H9 (cell line): ENCODE data around the gene PRKAG3. TPM values are rescaled to one million over a fixed set of nuclear protein-coding genes. Genes with fewer than 3 reads are reported as not detected.
A peak's percentile ranks its signal among the peaks of the same experiment; 100 is the strongest.

Source experiments
- DNase-seq: peaks from one replicate; pipeline ENCODE4 v3.0.0-alpha.2; 2017
- H2AFZ ChIP-seq: one replicate; pipeline ENCODE4 v1.6.1; 2013; ENCODE audit warnings: mild to moderate bottlenecking, low read length, control low read depth, moderate library complexity
- H2AK5ac ChIP-seq: 2 replicates; pipeline ENCODE4 v1.6.1; 2013; ENCODE audit warnings: low read length, control low read depth, mixed read lengths; ENCODE audit not compliant: insufficient read length
- H2BK120ac ChIP-seq: one replicate; pipeline ENCODE4 v1.6.1; 2013; ENCODE audit warnings: low read depth, mild to moderate bottlenecking, low read length, control low read depth, inconsistent platforms; ENCODE audit not compliant: poor library complexity, severe bottlenecking
- H2BK12ac ChIP-seq: 2 replicates; pipeline ENCODE4 v1.6.1; 2013; ENCODE audit warnings: low read length, control low read depth, mixed read lengths, low read depth; ENCODE audit not compliant: insufficient read length
- H2BK15ac ChIP-seq: 2 replicates; pipeline ENCODE4 v1.6.1; 2013; ENCODE audit warnings: low read depth, low read length, control low read depth
- H2BK20ac ChIP-seq: one replicate; pipeline ENCODE4 v1.6.1; 2013; ENCODE audit warnings: low read depth, mild to moderate bottlenecking, low read length, control low read depth, inconsistent platforms; ENCODE audit not compliant: poor library complexity, severe bottlenecking
- H2BK5ac ChIP-seq: 2 replicates; pipeline ENCODE4 v1.6.1; 2013; ENCODE audit warnings: low read length, control low read depth, mixed read lengths; ENCODE audit not compliant: insufficient read length
- H3K14ac ChIP-seq: 2 replicates; pipeline ENCODE4 v1.6.1; 2013; ENCODE audit warnings: low read length, control low read depth; ENCODE audit not compliant: insufficient read depth
- H3K18ac ChIP-seq: 2 replicates; pipeline ENCODE4 v1.6.1; 2013; ENCODE audit warnings: low read depth, mild to moderate bottlenecking, mixed read lengths, low read length, control low read depth; ENCODE audit not compliant: insufficient read length
- H3K23ac ChIP-seq: 2 replicates; pipeline ENCODE4 v1.6.1; 2013; ENCODE audit warnings: low read length, control low read depth, mixed read lengths, low read depth; ENCODE audit not compliant: insufficient read length
- H3K23me2 ChIP-seq: 2 replicates; pipeline ENCODE4 v1.6.1; 2013; ENCODE audit warnings: low read depth, mild to moderate bottlenecking, mixed read lengths, low read length, control low read depth; ENCODE audit not compliant: insufficient read length, poor library complexity, severe bottlenecking
- H3K27ac ChIP-seq: 2 replicates; pipeline ENCODE4 v1.5.1; 2013; ENCODE audit warnings: low read length, control low read depth, mixed read lengths, low read depth; ENCODE audit not compliant: insufficient read length
- H3K27me3 ChIP-seq: 2 replicates; pipeline ENCODE4 v1.6.1; 2013; ENCODE audit warnings: low read length, control low read depth, inconsistent platforms; ENCODE audit not compliant: insufficient read depth
- H3K4ac ChIP-seq: 2 replicates; pipeline ENCODE4 v1.6.1; 2013; ENCODE audit warnings: low read depth, mild to moderate bottlenecking, control low read depth, inconsistent platforms, low read length, moderate library complexity
- H3K4me1 ChIP-seq: 2 replicates; pipeline ENCODE4 v1.6.1; 2013; ENCODE audit warnings: low read length, control low read depth, inconsistent platforms; ENCODE audit not compliant: insufficient read depth
- H3K4me2 ChIP-seq: 2 replicates; pipeline ENCODE4 v1.6.1; 2013; ENCODE audit warnings: low read length, control low read depth, mixed read lengths; ENCODE audit not compliant: insufficient read length, insufficient read depth
- H3K56ac ChIP-seq: 2 replicates; pipeline ENCODE4 v1.6.1; 2013; ENCODE audit warnings: low read depth, mild to moderate bottlenecking, mixed read lengths, low read length, control low read depth; ENCODE audit not compliant: insufficient read length
- H3K79me1 ChIP-seq: 2 replicates; pipeline ENCODE4 v1.6.1; 2013; ENCODE audit warnings: low read depth, mild to moderate bottlenecking, moderate library complexity, low read length, control low read depth, inconsistent platforms; ENCODE audit not compliant: insufficient read depth, poor library complexity, severe bottlenecking
- H3K79me2 ChIP-seq: 2 replicates; pipeline ENCODE4 v1.6.1; 2013; ENCODE audit warnings: low read length, control low read depth, inconsistent platforms; ENCODE audit not compliant: insufficient read depth
- H3K9ac ChIP-seq: 2 replicates; pipeline ENCODE4 v1.6.1; 2013; ENCODE audit warnings: low read length, control low read depth, mixed read lengths; ENCODE audit not compliant: insufficient read length; ENCODE audit errors: extremely low read depth
- H3K9me3 ChIP-seq: one replicate; pipeline ENCODE4 v1.6.1; 2013; ENCODE audit warnings: low read depth, low read length, inconsistent platforms; ENCODE audit not compliant: control insufficient read depth
- H3T11ph ChIP-seq: one replicate; pipeline ENCODE4 v1.6.1; 2013; ENCODE audit warnings: mild to moderate bottlenecking, low read length, control low read depth, inconsistent platforms
- H4K20me1 ChIP-seq: one replicate; pipeline ENCODE4 v1.6.1; 2013; ENCODE audit not compliant: control insufficient read depth, insufficient read length, insufficient read depth
- H4K5ac ChIP-seq: 2 replicates; pipeline ENCODE4 v1.6.1; 2013; ENCODE audit warnings: low read depth, mild to moderate bottlenecking, mixed read lengths, low read length, control low read depth; ENCODE audit not compliant: insufficient read length
- H4K8ac ChIP-seq: replicated peaks from 2 replicates; pipeline ENCODE4 v1.6.1; 2013; ENCODE audit warnings: low read length, control low read depth, mixed read lengths, low read depth; ENCODE audit not compliant: insufficient read length
- H4K91ac ChIP-seq: 2 replicates; pipeline ENCODE4 v1.6.1; 2013; ENCODE audit warnings: low read depth, mild to moderate bottlenecking, moderate library complexity, mixed read lengths, low read length, control low read depth; ENCODE audit not compliant: insufficient read length
- H3K27ac Mint-ChIP-seq, 3 experiments: 2 replicates in 2 of 3; 3 replicates in 1 of 3; pipeline ENCODE4 v1.8.0; 2020 to 2021; ENCODE audit warnings: mixed read lengths in 3 of 3, mild to moderate bottlenecking in 1 of 3, moderate library complexity in 1 of 3
- H3K27me3 Mint-ChIP-seq: 2 replicates; pipeline ENCODE4 v1.8.0; 2021; ENCODE audit warnings: low read depth, mild to moderate bottlenecking, moderate library complexity, mixed read lengths
- H3K36me3 Mint-ChIP-seq, 3 experiments: 2 replicates in 2 of 3; 3 replicates in 1 of 3; pipeline ENCODE4 v1.8.0; 2020 to 2021; ENCODE audit warnings: low read depth in 3 of 3, mixed read lengths in 3 of 3; ENCODE audit not compliant: insufficient read depth in 1 of 3
- H3K4me1 Mint-ChIP-seq, 2 experiments: 2 replicates each; pipeline ENCODE4 v1.8.0; 2020; ENCODE audit warnings: mixed read lengths in 2 of 2
- H3K4me3 Mint-ChIP-seq, 2 experiments: 2 replicates in 1 of 2; 3 replicates in 1 of 2; pipeline ENCODE4 v1.8.0; 2020 to 2021; ENCODE audit warnings: mild to moderate bottlenecking in 2 of 2, mixed read lengths in 2 of 2, moderate library complexity in 1 of 2
- H3K9me3 Mint-ChIP-seq, 2 experiments: 2 replicates in 1 of 2; 3 replicates in 1 of 2; pipeline ENCODE4 v1.8.0; 2020; ENCODE audit warnings: mild to moderate bottlenecking in 2 of 2, mixed read lengths in 2 of 2, moderate library complexity in 1 of 2
- CTCF ChIP-seq: fragments of 200-600 bp; sonication (generic); conservative IDR thresholded peaks from 3 replicates; pipeline ENCODE4 v1.8.0; 2021; ENCODE audit warnings: antibody characterized with exemption, mild to moderate bottlenecking
- WGBS: extraction: QIAGEN DNeasy Blood & Tissue Kit; methylation state at CpG from one replicate; pipeline ENCODE4 v1.1.7; 2013; ENCODE audit warnings: missing lambda C conversion rate, low lambda C conversion rate, mixed read lengths; ENCODE audit not compliant: insufficient read length; ENCODE audit errors: extremely low coverage; 5-methylcytosine and 5-hydroxymethylcytosine counted together
- total RNA-seq: library from RNA; stranded (reverse); gene quantifications from 2 replicates; pipeline ENCODE4 v1.2.1, GENCODE V29; 2021

PRKAG3 gene
- total RNA-seq, 1 experiment from 2014 or later: not detected

- WGBS: no CpG with 5 or more reads among the region's 22 CpGs
- no peak overlapping the region for H3K56ac ChIP-seq
- H3K27ac Mint-ChIP-seq: no peak overlapping the region
- DNase-seq: peak; percentile 76
- no peaks in the 10 kb centered on the region for H3K9me3 ChIP-seq
- no peak overlapping the region for H3K18ac ChIP-seq
- H3K23ac ChIP-seq: no peak overlapping the region
- no peaks in the 10 kb centered on the region for H3K4me1 ChIP-seq
- no peak overlapping the region for H2AFZ ChIP-seq
- peaks cover 99% of the 10 kb centered on the region for H3K27me3 Mint-ChIP-seq
- H2BK15ac ChIP-seq: no peak overlapping the region
- H3K27me3 ChIP-seq: peaks cover 96% of the 10 kb centered on the region
- H3K4ac ChIP-seq: no peak overlapping the region
- no peak overlapping the region for H2AK5ac ChIP-seq
- no peaks in the 10 kb centered on the region for H4K20me1 ChIP-seq
- no peak overlapping the region for H2BK12ac ChIP-seq
- H3K23me2 ChIP-seq: peaks cover 2% of the 10 kb centered on the region
- no peak overlapping the region for H3T11ph ChIP-seq
- peak overlapping the region; percentile 11 to 72; a peak in 3 of 5 replicates for H3K4me3 Mint-ChIP-seq
- no peak overlapping the region for H2BK120ac ChIP-seq
- peak overlapping the region; percentile 1 for H3K4me2 ChIP-seq
- H2BK5ac ChIP-seq: no peak overlapping the region
- H4K5ac ChIP-seq: no peak overlapping the region
- H3K9ac ChIP-seq: no peak overlapping the region
- no peak overlapping the region for H4K8ac ChIP-seq
- no peak overlapping the region for H4K91ac ChIP-seq
- peak; percentile 36; the same call in 2 of the 3 replicates for TF ChIP-seq CTCF
- peaks cover 2 to 3% of the 10 kb centered on the region in 2 experiments; a peak in 3 of 5 replicates for H3K9me3 Mint-ChIP-seq
- peaks cover 11 to 21% of the 10 kb centered on the region in 2 experiments for H3K4me1 Mint-ChIP-seq
- H3K14ac ChIP-seq: no peak overlapping the region
- no peaks in the 10 kb centered on the region for H3K79me1 ChIP-seq
- no peak overlapping the region for H2BK20ac ChIP-seq
- no peaks in the 10 kb centered on the region for H3K79me2 ChIP-seq
- no peaks in the 10 kb centered on the region; a peak in 1 of 7 replicates for H3K36me3 Mint-ChIP-seq
- no peak overlapping the region for H3K27ac ChIP-seq
Observed at GRCh38 chr2:218872645-218873358, 41.2 kb upstream of the PRKAG3 start.
